RPMI8226 (cell line): Measurements from ENCODE around the gene PEX3.
"Not testable (repeated sequence)": the region's sequence is repeated elsewhere in the genome, so short reads cannot be mapped to it uniquely, and the experiment has no call there.

Source experiments
- DNase-seq: peaks from one replicate; pipeline ENCODE4 v3.0.0-alpha.2; 2015

The PEX3 gene

DNA sequence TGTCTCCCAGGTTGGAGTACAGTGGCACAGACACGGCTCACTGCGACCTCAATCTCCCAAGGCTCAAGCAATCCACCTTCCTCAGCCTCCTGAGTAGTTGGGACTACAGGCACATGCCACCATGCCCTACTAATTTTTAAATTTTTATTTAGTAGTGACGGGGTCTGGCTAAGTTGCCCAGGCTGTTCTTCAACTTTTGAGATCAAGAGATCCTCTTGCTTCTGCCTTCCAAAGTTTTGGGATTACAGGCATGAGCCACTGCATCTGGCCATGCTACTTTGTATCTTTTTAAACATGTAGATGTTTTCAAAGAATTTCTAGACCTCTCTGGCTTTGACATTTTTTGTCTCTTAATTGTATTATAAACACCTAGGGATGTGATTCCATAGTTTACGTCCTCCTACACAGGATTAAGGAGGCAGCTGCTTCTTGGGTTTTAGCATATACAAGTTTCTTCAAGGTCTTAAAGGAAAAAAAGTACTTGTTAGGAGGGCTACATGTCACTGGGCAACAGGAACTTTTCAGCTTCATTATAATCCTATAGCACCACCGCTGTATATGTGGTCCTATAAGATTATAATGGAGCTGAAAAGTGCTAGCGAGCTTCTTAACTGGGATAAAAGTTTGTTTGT, 1.4 kb upstream of the PEX3 start:
- no peak for DNase-seq

GRCh38 chr6:143449714-143450452, 722 bp upstream of the PEX3 start:
- peak; percentile 68 for DNase-seq

DNA sequence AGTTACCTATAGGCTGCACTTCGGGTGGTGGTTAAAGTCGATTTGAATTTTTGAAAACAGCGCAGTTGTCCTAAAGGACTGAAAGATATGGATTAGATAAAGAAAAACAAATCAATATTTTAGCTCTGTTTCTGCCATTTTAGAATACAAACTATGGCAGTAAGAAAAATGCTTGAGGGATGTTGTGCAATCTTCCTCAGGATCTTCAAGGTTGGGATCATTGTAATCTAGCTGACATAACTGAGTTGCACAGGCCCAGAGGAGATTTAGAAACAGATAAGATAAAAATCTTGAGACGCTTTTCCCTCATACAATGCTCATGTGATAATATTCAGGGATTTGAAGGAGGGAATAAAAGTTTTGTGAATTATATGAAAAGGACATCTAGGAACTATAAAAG, 926 bp downstream of the PEX3 start:
- DNase-seq, result no peak

GRCh38 chr6:143457563-143458359, 7.2 kb downstream of the PEX3 start:
- DNase-seq, result no peak

DNA sequence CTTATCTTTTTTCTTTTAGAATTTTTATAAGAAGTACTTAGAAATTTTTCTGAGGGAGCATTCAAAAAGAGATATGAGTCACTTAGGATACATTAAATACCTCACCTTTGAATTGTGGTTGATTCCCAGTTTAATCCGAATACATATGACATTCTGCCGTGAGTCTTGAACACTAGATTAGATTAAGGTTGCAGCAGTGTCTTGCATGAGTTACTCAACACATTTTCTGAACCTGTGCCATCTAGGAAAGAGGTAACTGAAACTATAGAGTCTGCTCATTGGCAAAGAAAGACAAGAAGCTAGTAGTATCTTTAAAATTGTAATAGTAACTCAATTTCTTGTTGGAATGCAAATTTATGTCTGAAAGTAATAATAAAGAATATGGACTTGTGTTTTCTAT, 14.9 kb downstream of the PEX3 start:
- DNase-seq, result no peak

GRCh38 chr6:143468026-143468425, 17.4 kb downstream of the PEX3 start:
- DNase-seq, result no peak

- not testable (repeated sequence) for DNase-seq
Observed at GRCh38 chr6:143468823-143469222, 18.2 kb downstream of the PEX3 start.

GRCh38 chr6:143471822-143472221, 21.2 kb downstream of the PEX3 start:
- no peak for DNase-seq

DNA sequence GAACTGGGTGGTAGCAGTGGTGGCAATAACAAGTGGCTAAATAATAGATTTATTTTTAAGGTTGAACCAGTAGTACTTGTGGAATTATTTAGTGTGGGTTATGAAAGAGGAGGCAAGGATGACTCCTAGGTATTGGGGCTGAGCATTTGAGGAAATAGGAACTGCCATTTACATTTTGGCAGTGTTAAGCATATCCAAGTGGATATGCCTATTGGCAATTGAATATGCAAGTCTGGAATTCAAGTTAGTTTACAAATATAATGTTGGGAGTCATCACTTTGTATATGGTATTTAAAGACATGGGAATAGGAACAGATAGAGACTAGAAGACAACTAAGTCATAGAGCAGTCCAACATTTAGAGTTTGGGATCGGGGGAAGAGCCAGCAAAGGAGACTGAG, 25.9 kb downstream of the PEX3 start:
- no peak for DNase-seq

DNA sequence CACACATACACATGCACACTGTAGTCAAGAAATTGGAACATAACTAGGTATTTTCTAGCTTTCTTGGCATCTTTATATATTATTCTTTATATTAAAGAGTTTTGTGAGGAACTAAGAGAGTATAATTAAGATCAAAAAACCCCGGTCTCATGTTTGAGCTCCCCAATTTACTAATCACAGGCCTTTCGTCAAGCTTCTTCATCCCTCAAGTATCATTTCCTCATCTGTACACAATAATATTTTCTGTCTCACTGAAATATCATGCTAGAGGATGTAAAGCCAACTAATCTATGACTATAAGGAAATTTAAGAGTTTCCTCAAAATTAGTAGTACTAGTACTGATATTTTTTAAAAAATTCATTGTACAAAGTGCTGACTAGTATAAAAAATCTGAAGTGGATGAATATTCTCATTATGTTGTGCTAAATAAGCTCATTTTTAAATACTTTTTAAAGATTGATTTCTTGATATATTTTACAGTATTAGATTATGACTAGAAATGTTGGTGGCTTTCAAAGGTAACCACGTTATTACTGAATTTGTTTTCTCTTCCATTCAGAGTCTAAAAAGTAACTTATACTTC, 28.0 kb downstream of the PEX3 start:
- DNase-seq, result no peak

DNA sequence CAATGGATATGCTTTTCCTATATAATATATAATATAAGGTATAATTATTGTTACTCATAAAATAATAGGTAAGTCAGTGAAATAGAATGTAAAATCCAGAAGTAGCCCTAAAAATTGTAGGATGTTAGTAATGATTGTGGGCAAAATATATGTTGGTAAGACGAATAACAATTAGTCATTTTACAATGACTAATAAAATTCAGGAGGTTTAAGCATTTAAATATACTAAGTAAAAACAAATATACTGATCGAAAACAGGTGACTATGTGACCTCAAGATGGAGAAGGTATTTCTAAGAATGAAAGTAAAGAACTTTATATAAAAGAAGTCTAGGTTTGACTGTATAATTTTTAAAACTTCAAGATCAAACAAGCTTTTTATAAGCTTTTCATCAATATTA, 32.0 kb downstream of the PEX3 start:
- DNase-seq, result no peak

- DNase-seq, result no peak
Observed at GRCh38 chr6:143485967-143486366, 35.4 kb downstream of the PEX3 start.

DNA sequence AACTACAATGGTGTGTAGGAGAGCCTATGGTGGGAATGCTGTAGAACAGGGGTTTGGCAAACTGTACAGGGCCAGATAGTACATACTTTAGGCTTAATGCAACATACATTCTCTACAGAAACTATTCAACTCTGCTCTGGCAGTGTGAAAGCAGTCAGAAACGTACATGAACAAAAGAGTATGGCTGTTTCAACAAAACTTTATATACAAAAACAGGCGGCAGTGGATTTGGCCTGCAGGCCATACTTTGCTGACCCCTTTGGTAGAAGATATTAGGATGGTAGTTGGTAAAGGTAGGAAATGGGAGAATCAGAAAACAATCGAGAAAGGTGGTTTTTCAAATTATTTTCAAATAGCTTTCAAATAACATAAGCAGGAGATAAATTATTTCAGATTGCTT, 36.1 kb downstream of the PEX3 start:
- DNase-seq, result no peak

- DNase-seq, result no peak
Observed at GRCh38 chr6:143490244-143490643, 39.6 kb downstream of the PEX3 start.

DNA sequence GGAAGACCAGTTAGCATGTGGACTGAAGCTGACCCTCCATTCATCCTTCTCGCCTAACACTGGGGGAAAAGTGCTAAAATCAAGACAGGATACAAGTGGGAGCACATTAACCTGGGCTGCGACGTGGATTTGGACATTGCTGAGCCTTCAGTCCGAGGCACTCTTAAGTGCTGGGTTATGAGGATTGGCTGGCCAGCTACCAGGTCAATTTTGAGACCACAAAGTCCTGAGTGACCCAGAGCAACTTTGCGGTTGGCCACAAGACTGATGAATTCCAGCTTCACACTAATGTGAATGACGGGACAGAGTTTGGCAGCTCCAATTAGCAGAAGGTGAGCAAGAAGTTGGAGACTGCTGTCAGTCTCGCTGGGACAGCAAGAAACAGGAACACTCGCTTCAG, 40.2 kb downstream of the PEX3 start:
- no peak for DNase-seq

DNA sequence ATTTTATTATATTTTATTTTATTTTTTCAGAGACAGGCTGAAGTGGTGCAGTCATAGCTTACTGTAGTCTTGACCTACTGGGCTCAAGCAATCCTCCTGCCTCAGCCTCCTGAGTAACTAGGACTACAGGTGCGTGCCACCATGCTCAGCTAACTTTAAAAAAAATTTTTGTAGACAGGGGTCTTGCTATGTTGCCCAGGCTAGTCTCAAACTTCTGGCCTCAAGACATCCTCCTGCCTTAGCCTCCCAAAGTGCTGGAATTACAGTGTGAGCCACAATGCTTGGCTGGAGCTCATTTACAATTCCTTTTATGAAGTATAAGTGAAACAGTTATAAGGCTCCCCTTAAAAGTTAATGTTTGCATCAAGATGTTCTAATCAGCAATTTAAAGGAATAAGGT, 46.4 kb downstream of the PEX3 start:
- no peak for DNase-seq

DNA sequence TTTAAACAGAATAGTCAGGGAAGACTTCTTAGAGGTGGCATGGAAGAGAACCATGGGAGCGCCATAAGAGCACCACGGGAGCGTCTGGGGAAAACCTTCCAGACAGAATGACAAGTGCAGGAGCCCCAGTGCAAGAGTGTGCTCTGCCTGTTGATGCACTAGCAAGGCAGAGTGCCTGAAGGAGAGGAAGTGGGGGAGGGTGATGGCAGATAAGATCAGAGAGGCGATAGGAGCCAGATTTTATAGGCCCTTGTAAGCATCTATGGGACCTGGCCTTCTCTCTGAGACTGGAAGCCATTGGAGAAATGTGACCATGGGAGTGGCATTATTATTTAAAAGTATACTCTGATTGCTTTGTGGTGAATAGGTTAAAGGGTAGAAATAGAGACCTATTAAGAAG, 47.8 kb downstream of the PEX3 start:
- no peak for DNase-seq

GRCh38 chr6:143501851-143502250, 51.2 kb downstream of the PEX3 start:
- DNase-seq, result no peak

DNA sequence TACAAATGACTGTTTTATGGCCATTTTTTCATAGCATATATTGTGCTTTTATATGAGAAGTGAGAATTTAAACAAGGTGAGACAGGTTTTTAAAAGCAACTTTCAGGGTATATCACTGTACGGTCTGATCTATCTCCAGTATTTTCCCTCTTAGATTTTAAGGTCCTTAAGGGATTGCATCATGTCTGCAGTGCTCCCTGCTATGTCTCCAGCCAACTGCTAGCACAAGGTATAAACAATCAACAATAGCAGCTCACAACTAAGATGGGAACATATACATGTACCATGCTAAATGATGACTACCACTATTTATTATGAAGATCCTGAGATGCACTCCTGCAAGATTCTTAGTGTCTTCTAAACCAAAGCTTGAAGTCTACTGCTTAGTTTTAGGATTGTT, 53.8 kb downstream of the PEX3 start:
- DNase-seq, result no peak

DNA sequence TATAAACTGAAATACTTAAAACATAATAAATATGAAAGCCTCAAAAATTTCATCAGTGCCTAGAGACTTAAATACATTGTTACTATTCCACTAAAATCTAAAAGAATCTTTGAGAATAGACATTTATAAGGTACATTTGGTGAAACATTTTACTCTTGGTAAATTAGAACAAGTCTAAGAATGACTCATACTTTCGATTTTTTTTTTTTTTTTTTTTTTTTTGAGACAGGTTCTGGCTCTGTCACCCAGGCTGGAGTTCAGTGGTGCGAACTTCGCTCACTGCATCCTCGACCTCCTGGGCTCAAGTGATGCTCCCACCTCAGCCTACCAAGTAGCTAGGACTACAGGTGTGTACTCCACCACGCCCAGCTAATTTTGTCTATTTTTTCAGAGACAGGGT, 54.5 kb downstream of the PEX3 start:
- no peak for DNase-seq

DNA sequence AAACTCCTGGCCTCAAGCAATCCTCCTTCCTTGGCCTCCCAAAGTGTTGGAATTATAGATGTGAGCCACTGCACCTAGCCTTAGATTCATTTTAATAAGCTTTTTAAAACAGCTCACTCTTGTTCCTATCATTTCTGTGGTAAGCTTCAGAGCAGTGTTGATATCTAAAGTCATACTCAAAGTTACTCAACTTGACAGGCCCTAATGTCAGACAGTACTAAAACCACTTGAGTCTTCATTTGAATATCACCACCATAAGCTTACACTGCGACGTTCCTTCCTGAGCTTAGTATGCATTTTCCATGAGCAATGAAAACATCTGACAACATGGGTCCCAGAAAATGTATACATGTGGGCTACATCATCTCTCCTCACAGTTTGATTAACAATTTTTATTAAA, 54.9 kb downstream of the PEX3 start:
- DNase-seq, result no peak

DNA sequence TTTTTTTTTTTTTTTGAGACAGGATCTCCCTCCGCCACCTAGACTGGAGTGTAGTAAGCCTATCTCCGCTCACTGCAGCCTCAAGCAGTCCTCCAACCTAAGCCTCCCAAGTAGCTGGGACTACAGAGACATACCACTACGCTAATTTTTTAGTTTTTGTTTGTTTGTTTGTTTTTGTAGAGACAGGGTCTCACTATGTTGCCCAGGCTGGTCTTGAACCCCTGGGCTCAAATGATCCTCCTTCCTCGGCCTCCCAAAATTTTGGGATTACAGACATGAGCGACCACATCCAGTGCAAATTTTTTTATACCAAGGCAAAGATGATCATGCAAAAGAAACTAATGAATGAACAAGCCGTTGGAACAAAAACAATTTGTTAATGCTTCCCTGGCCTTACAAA, 55.6 kb downstream of the PEX3 start:
- DNase-seq, result no peak

DNA sequence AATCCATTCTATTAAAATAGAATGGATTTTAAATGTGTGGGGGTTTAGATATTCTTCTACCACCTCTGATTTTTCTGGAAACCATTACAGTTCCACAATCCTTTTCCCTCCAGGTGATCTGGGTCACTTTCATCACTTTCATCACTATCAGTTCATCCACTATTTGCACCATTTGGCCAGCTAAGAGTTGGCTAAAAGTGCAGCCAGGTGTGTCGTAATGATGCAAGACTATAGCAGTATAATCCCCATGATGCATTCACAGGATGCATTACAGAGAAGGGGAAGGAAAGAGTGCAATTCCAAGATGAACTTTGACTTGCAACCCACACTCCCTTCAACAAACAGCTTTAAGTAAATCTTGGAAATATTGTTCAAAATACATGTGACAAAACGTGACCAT, 56.0 kb downstream of the PEX3 start:
- no peak for DNase-seq
